Lung microvascular endothelial cell (primary cell): ENCODE data around the gene VEGFA. TPM values are rescaled to one million over a fixed set of nuclear protein-coding genes. Genes with fewer than 3 reads are reported as not detected.
A peak's percentile ranks its signal among the peaks of the same experiment; 100 is the strongest.

ENCODE experiments used
- DNase-seq, 2 donors: peaks; one replicate each; pipeline versions ENCODE4 v3.0.0 to v3.0.0-alpha.2; 2010; ENCODE audit warnings: low read depth in 2 of 2
- total RNA-seq: library from RNA; depleted of rRNA; stranded (reverse); fragments of >200 nt; gene quantifications from 2 replicates; pipeline ENCODE4 v1.2.1, GENCODE V29; 2014

VEGFA gene
- total RNA-seq, 1 donor from 2014 or later, result 12.1 TPM

GRCh38 chr6:43784049-43784855 lies 14.2 kb downstream of the VEGFA start:
- no peak for DNase-seq

- DNase-seq, result no peak
Measured at GRCh38 chr6:43785220-43785752, 15.3 kb downstream of the VEGFA start.

- DNase-seq, result no peak
Measured at GRCh38 chr6:43785904-43786303, 15.9 kb downstream of the VEGFA start.

GRCh38 chr6:43786664-43787329 lies 16.8 kb downstream of the VEGFA start:
- no peak for DNase-seq

- no peak for DNase-seq
Measured at GRCh38 chr6:43788301-43788700, 18.3 kb downstream of the VEGFA start.

GRCh38 chr6:43789447-43789846 lies 19.4 kb downstream of the VEGFA start:
- no peak for DNase-seq

GRCh38 chr6:43790031-43790430 lies 20.0 kb downstream of the VEGFA start:
- no peak for DNase-seq

GRCh38 chr6:43791745-43792422 lies 21.9 kb downstream of the VEGFA start:
- no peak for DNase-seq

- DNase-seq, result no peak
Measured at GRCh38 chr6:43793154-43793874, 23.3 kb downstream of the VEGFA start.

GRCh38 chr6:43793875-43794242 lies 23.8 kb downstream of the VEGFA start:
- DNase-seq, result no peak

GRCh38 chr6:43795421-43795820 lies 25.4 kb downstream of the VEGFA start:
- DNase-seq, result no peak

GRCh38 chr6:43796168-43796567 lies 26.2 kb downstream of the VEGFA start:
- no peak for DNase-seq

GRCh38 chr6:43796903-43797890 lies 27.2 kb downstream of the VEGFA start:
- DNase-seq, result no peak

- no peak for DNase-seq
Measured at GRCh38 chr6:43797919-43798318, 27.9 kb downstream of the VEGFA start.

GRCh38 chr6:43798688-43799444 lies 28.9 kb downstream of the VEGFA start:
- DNase-seq, result peak; percentile 18 to 69

- DNase-seq, result no peak
Measured at GRCh38 chr6:43799551-43800297, 29.7 kb downstream of the VEGFA start.

GRCh38 chr6:43800298-43800623 lies 30.2 kb downstream of the VEGFA start:
- DNase-seq, result no peak

- DNase-seq, result no peak
Measured at GRCh38 chr6:43800746-43801494, 30.9 kb downstream of the VEGFA start.
